OCI-LY1 (cell line): ENCODE measurements around the gene NTPCR.

Source experiments
- CTCF ChIP-seq: fragments of 200-600 bp; sonication (generic), shearing (Covaris generic); IDR thresholded peaks from 2 replicates; pipeline ENCODE4 v1.5.1; 2017; ENCODE audit warnings: mild to moderate bottlenecking, antibody characterized with exemption, low read length, moderate library complexity, mixed read lengths
- EZH2 ChIP-seq: fragments of 200-600 bp; sonication (generic), shearing (Covaris generic); IDR thresholded peaks from 2 replicates; pipeline ENCODE4 v1.8.0; 2017; ENCODE audit warnings: borderline replicate concordance, mixed run types, mild to moderate bottlenecking, antibody characterized with exemption, low read length, moderate library complexity, mixed read lengths

GRCh38 chr1:233012021-233012420 lies 61.6 kb downstream of the NTPCR start:
- TF ChIP-seq CTCF (no peak), EZH2 (no peak)
